Fibroblast of lung (primary cell): ENCODE results near the gene COPA. TPM values are rescaled to one million over a fixed set of nuclear protein-coding genes. Genes with fewer than 3 reads are reported as not detected.

Experiments used
- DNase-seq, 2 donors: peaks; one replicate each; pipeline versions ENCODE4 v3.0.0 to v3.0.0-alpha.2; 2010; ENCODE audit warnings: low read depth in 2 of 2
- H2AFZ ChIP-seq: 2 replicates; pipeline ENCODE4 v1.5.1; 2012; ENCODE audit warnings: low read length, control low read depth, inconsistent platforms
- H3K27ac ChIP-seq: 2 replicates; pipeline ENCODE4 v1.5.1; 2011; ENCODE audit warnings: low read length, control low read depth; ENCODE audit not compliant: insufficient read depth
- H3K27me3 ChIP-seq: 2 replicates; pipeline ENCODE4 v1.5.1; 2011; ENCODE audit warnings: mild to moderate bottlenecking, low read length; ENCODE audit not compliant: control insufficient read depth, insufficient read depth
- H3K36me3 ChIP-seq: 2 replicates; pipeline ENCODE4 v1.5.1; 2011; ENCODE audit warnings: low read length; ENCODE audit not compliant: control insufficient read depth, insufficient read depth
- H3K4me1 ChIP-seq: 2 replicates; pipeline ENCODE4 v1.5.1; 2011; ENCODE audit warnings: low read length; ENCODE audit not compliant: control insufficient read depth, insufficient read depth; ENCODE audit errors: extremely low read depth
- H3K4me2 ChIP-seq: 2 replicates; pipeline ENCODE4 v1.5.1; 2011; ENCODE audit warnings: low read length, control low read depth; ENCODE audit not compliant: insufficient read depth; ENCODE audit errors: extremely low read depth
- H3K4me3 ChIP-seq, 4 experiments: fragments of 200-600 bp in 1 of 4; sonication (generic) in 1 of 4; replicated peaks in 1 of 4; 2 replicates each; pipeline ENCODE4 v1.5.1; 2011 to 2016; ENCODE audit warnings: low read length in 4 of 4, low read depth in 3 of 4, mild to moderate bottlenecking in 3 of 4, control low read depth in 2 of 4, inconsistent platforms in 1 of 4, mixed read lengths in 1 of 4; ENCODE audit not compliant: insufficient read depth in 1 of 4; ENCODE audit errors: control extremely low read depth in 1 of 4
- H3K79me2 ChIP-seq: 2 replicates; pipeline ENCODE4 v1.5.1; 2012; ENCODE audit warnings: mild to moderate bottlenecking, low read length, inconsistent platforms; ENCODE audit not compliant: control insufficient read depth, insufficient read depth
- H3K9ac ChIP-seq: 2 replicates; pipeline ENCODE4 v1.5.1; 2011; ENCODE audit warnings: mild to moderate bottlenecking, low read length, control low read depth; ENCODE audit not compliant: insufficient read depth
- H3K9me3 ChIP-seq: 2 replicates; pipeline ENCODE4 v1.5.1; 2012; ENCODE audit warnings: low read depth, low read length; ENCODE audit not compliant: control insufficient read depth, insufficient read depth
- H4K20me1 ChIP-seq: 2 replicates; pipeline ENCODE4 v1.5.1; 2011; ENCODE audit warnings: low read length; ENCODE audit not compliant: control insufficient read depth, insufficient read depth; ENCODE audit errors: extremely low read depth
- EZH2 ChIP-seq: IDR thresholded peaks from 2 replicates; pipeline ENCODE4 v1.5.1; 2012; ENCODE audit warnings: low read length, control low read depth, mild to moderate bottlenecking; ENCODE audit errors: missing control alignments
- polyA plus RNA-seq, 2 donors: library from polyadenylated mRNA; depleted of rRNA in 1 of 2; stranded (reverse) in 1 of 2; unstranded in 1 of 2; fragments of >200 nt; gene quantifications; 2 replicates each; pipeline ENCODE4 v1.2.1, GENCODE V29; 2011 to 2012; ENCODE audit warnings: missing spikeins in 1 of 2
- total RNA-seq: library from RNA; depleted of rRNA; stranded (reverse); fragments of >200 nt; gene quantifications from 2 replicates; pipeline ENCODE4 v1.2.1, GENCODE V29; 2014
- TF ChIP-seq, protein P1 (sequence below), 2 donors: IDR thresholded peaks in 1 of 2; conservative IDR thresholded peaks in 1 of 2; 1 replicate in 1 of 2; 2 replicates in 1 of 2; pipeline ENCODE4 v1.5.1; 2011 to 2012; ENCODE audit warnings: low read length in 2 of 2, control low read depth in 1 of 2, inconsistent platforms in 1 of 2, low read depth in 1 of 2, mild to moderate bottlenecking in 1 of 2

COPA gene
- total and polyA plus RNA-seq, 2 donors (not counting 1 experiment from before 2014, with no cell fraction given), result 276 to 316 TPM

DNA sequence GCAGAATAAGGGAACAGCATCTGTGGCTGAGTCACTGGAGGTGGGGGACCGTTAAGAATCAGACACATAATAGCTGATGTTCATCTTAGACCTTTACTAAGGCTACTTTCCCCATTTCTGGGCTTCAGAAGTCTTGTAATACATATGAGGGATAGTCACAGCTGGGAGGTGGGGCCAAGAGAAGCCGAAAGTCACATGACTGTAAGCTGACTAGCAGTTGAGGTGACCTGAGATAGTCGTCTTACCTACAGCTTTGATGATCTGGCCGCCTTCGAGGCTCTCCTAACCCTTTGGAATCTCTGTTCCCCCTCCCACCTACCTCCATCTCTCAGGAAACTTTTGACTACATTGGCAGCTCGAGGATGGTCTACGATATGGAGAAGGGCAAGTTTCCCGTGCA, 9.5 kb upstream of the COPA start:
- Histone ChIP-seq H3K79me2 (no peaks in the 10 kb centered on the region), H3K27me3 (no peaks in the 10 kb centered on the region), H3K27ac (no peak overlapping the region), H3K9me3 (no peaks in the 10 kb centered on the region), H3K9ac (no peak overlapping the region), H2AFZ (no peak overlapping the region), H3K36me3 (peaks cover 24% of the 10 kb centered on the region), H4K20me1 (no peaks in the 10 kb centered on the region), H3K4me3 (no peak overlapping the region), H3K4me2 (no peak overlapping the region), H3K4me1 (no peaks in the 10 kb centered on the region)
- no peak for DNase-seq
- TF ChIP-seq EZH2, result no peak
- TF ChIP-seq, protein P1, sequence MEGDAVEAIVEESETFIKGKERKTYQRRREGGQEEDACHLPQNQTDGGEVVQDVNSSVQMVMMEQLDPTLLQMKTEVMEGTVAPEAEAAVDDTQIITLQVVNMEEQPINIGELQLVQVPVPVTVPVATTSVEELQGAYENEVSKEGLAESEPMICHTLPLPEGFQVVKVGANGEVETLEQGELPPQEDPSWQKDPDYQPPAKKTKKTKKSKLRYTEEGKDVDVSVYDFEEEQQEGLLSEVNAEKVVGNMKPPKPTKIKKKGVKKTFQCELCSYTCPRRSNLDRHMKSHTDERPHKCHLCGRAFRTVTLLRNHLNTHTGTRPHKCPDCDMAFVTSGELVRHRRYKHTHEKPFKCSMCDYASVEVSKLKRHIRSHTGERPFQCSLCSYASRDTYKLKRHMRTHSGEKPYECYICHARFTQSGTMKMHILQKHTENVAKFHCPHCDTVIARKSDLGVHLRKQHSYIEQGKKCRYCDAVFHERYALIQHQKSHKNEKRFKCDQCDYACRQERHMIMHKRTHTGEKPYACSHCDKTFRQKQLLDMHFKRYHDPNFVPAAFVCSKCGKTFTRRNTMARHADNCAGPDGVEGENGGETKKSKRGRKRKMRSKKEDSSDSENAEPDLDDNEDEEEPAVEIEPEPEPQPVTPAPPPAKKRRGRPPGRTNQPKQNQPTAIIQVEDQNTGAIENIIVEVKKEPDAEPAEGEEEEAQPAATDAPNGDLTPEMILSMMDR (conservative IDR thresholded peaks at IDR 0.05 in 1 of 2, IDR thresholded peaks at IDR 0.05 in 1 of 2; ENCODE audit: low read depth in 1 of 2, low read length in 2 of 2), result no peak

DNA sequence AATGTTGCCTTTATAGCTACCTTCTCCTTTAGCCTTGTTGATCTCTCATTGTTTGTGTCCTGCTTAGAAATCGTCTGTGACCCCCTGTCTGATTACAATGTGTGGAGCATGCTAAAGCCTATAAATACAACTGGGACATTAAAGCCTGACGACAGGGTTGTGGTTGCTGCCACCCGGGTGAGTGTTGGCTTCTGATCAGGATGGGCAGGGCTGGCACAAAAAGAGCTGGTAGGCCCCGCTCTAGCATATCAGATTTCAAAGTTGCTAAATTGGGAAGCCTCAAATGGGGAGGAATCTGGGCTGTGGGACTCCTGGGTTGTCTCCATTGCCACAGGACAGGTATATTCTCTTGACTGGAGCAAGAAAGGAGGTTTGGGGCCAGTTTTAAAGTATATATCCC, 8.6 kb upstream of the COPA start:
- Histone ChIP-seq H3K4me1 (no peaks in the 10 kb centered on the region), H3K9ac (no peak overlapping the region), H3K4me2 (no peak overlapping the region), H3K27me3 (no peaks in the 10 kb centered on the region), H3K9me3 (no peaks in the 10 kb centered on the region), H3K36me3 (peaks cover 24% of the 10 kb centered on the region), H3K4me3 (no peak overlapping the region), H3K27ac (no peak overlapping the region), H3K79me2 (no peaks in the 10 kb centered on the region), H4K20me1 (no peaks in the 10 kb centered on the region), H2AFZ (no peak overlapping the region)
- DNase-seq, result no peak
- no peak for TF ChIP-seq EZH2
- TF ChIP-seq, protein P1 (conservative IDR thresholded peaks at IDR 0.05 in 1 of 2, IDR thresholded peaks at IDR 0.05 in 1 of 2; ENCODE audit: low read depth in 1 of 2, low read length in 2 of 2), result no peak

DNA sequence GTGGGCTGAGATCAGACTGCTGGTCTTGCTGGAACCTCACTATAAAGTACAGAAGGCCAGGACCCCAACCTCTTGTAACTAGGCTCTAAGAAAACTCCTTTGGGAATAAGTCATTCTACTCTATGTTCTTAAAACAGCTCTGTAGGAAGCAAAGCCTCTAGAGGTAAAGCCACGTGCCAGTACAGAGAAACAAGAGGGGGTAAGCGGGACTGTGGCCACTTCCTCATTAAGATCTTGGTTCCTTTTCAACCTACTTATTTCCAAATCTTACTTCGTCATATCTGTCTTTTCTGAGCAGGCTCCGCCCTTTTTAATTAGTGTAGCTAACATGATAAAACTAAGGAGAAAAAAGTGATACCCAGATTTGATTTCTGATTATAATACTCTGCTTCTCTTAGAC, 3.9 kb upstream of the COPA start:
- Histone ChIP-seq H3K36me3 (peaks cover 6% of the 10 kb centered on the region), H3K79me2 (peaks cover 31% of the 10 kb centered on the region), H3K9ac (no peak overlapping the region), H3K9me3 (no peaks in the 10 kb centered on the region), H3K27ac (no peak overlapping the region), H2AFZ (no peak overlapping the region), H3K27me3 (no peaks in the 10 kb centered on the region), H3K4me2 (no peak overlapping the region), H3K4me1 (peaks cover 2% of the 10 kb centered on the region), H3K4me3 (no peak overlapping the region), H4K20me1 (no peaks in the 10 kb centered on the region)
- DNase-seq, result no peak
- TF ChIP-seq EZH2, result no peak
